ENCODE results near the gene YPEL1.
"Not testable (repeated sequence)": the region's sequence is repeated elsewhere in the genome, so short reads cannot be mapped to it uniquely, and the experiment has no call there.

YPEL1 gene

DNA sequence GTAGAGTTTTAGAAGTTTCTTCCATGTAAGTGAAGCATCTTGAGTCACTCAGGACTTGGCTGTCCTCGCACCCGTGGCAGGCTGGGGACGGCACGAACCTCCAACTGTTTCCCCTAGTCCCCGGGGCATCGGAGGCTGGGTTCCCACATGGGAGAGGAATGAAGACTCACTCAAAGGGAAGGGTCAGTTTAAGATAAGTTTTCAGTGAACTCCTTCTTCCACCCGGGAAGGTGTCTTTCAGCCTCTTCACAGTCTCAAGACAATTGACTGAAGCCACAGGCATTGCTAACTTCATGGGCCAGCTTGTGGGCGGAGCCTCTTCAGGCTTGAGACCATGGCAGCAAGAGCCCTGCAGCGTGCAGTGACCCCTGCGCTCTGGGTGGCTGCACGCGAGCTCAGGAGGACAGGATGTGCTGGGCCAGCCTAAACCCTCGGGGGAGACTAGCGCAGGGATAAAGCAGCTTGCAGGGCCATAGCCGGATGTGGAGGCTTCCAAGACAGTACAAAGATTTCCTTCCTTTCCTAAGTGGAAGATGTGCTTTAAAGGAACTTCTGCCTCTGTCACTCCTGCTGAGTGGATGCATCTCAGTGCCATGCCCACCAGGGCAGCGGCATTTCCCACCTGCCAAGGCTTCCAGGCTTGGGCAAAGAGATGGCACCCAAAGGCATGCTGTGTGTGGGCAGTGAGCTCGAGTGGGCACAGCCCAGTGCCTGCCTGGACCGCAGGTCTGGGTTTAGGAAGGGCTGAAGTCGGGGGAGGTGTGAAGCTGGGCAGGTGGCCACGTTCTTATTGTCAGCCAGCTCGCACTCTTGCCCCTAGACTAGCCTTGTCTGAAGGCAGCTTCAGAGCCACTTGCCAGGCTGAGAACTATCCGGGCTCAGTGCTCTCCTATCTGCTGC, 36.9 kb downstream of the YPEL1 start:
- no peak for DNase-seq

DNA sequence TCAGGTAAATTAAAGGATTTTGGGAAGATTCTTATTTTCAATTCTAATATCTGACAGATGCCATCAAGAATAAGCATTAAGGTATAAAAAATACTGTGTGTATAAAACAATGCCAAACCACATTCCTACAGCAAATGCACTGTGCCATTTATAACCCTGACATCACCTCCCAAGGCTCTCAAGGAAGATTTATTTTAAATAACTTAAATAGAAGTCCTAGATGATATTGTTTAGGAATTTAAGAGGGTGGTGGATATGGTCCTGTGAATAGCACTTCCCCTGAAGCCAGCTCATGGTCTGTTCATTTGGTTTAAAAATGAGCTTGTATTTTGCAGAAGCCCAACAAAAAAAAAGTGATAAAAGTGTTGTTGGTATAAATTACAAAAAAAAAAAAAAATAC, 37.7 kb downstream of the YPEL1 start:
- no peak for DNase-seq

DNA sequence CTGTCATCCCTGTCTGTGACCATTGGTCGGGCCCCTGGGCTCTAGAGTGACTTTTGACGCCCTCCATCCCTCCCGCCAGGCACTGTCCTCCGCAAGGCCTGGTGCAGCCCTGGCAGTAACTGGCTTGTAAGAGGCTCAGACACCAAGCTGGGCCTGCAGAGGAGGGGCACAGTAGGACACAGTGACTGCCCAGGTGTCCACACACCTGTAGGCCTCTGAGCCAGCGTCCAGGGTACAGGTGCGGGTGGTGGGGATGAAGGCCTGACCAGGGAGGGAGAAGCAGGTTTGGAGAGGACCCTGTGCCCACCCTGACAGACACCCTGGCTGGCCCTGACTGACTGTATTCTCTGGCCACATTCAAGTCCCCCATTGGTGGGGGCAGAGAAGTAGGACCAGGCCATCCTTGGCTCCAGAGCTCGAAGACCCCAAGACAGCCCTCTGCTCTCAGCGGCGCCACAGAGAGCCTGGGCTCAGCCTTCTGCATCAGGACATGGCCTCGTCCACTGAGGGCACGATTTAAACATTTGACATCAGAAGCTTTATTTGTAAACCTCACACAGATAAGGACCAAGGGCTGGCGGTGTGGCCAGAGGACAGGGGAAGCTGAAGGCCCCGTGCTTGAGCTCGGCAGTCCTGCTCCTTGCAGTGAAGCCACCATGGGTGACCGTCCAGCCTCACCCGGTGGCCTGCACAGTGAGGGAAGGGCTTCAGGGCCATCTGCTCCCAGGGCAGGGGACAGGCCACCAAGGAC, 38.4 kb downstream of the YPEL1 start:
- no peak for DNase-seq

DNA sequence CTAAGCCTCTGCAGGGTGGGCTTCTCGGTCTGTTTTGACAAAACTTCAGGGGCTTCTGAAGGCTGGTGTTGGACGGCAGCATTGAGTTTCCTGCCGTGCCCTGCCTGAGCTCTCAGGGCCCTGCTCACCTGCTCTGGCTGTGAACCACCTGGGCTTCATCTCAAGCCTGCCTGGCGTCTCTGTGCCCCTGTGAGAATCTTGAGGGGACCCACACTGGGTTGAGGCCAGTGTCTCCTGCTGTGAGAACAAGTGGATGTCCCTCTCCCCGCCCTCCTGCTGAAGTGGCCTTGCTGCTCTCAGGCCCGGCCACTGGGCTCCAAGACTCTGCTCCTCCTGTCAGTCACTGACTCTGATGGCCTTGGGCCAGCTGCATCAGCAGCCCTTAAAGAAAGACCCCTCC, 39.5 kb downstream of the YPEL1 start:
- DNase-seq: no peak

DNA sequence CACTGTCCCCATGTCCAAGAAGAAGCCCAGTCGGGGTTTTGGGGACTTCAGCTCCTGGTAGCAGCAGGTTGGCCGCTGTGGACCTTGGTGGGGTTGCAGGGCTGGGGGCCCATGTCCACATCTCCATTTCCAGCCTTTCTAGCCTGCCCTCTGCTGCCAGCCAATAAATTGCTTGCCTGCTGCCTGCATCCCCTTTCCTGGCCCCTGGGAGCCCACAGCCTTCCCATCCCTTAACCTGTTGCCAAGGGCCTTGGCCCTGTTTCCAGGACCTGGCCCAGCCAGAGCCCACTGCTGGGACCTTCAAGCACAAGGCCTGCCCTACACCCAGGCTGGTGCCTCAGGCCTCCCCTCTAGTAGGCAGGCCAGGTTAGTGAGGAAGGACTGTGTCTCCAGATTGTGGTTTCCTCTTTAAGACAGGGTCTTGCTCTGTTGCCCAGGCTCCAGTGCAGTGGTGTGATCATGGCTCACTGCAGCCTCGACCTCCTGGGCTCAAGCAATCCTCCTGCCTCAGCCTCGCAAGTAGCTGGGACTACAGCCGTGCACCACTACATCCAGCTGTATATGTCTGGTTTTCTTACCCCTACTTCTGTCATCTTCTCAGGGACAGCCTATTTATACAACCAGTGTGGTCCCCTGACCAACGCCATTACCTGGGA, 40.0 kb downstream of the YPEL1 start:
- no peak for DNase-seq

DNA sequence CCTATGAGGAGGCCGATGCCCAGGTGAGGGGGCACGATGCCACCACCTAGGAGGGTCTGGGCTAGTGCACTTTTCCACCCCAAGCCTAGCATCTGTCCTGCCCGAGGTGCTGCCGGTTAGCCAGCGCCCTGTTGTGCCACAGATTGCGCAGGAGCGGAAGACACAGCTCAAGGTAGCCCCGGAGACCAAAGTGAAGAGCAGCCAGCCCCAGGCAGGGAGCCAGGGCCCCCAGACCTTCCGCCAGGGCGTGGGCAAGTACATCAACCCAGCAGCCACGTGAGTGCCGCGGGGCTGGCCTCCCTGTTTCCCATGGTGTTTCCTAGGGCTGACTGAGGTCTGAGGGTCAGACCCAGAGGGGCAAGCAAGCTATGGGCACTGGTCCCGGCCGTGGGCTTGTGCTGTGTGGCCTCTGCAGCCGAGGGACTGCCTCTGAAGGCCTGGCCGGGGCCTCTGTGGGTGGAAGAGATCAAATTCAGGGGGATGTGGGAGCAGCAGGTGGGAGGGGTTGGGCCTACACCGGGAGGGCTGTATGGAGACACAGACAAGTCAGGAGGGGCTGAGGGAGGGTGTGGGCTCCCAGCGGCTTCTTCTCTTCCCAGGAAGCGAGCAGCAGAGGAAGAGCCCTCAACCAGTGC, 40.7 kb downstream of the YPEL1 start:
- DNase-seq: no peak

DNA sequence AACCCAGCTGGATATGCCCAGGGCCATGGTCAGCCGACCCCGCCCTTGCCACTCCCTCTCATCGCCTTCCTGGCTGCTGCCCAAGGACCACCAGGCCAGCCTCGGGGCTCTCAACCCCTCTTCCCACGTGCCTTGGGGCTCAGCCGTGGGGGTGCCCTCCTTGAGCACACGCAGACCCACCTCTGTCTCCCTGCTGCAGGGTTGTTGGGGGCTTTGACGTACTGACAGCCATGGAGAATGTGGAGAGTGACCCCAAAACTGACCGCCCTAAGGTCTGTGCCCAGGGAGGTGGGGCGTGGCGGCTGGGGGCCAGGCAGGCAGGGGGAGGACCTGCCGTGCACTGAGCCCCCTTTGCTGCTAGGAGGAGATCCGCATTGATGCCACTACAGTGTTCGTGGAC, 41.2 kb downstream of the YPEL1 start:
- no peak for DNase-seq

DNA sequence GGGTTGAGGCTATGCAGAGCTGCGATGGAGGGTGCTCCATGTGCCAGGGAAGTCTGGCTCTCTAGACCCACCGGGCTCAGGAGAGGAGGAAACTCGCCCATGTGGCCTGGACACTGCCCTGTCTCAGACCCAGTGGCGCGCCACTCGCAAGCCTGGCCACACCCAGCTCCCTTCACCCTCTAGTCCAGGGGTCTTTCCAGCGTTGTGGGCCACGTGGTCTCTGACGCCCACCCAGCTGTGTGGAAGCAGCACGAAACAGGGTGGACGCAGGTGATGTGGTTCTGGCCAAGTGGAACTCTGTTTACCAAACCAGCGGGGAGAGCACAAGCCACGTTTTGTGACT, 41.6 kb downstream of the YPEL1 start:
- no peak for DNase-seq

DNA sequence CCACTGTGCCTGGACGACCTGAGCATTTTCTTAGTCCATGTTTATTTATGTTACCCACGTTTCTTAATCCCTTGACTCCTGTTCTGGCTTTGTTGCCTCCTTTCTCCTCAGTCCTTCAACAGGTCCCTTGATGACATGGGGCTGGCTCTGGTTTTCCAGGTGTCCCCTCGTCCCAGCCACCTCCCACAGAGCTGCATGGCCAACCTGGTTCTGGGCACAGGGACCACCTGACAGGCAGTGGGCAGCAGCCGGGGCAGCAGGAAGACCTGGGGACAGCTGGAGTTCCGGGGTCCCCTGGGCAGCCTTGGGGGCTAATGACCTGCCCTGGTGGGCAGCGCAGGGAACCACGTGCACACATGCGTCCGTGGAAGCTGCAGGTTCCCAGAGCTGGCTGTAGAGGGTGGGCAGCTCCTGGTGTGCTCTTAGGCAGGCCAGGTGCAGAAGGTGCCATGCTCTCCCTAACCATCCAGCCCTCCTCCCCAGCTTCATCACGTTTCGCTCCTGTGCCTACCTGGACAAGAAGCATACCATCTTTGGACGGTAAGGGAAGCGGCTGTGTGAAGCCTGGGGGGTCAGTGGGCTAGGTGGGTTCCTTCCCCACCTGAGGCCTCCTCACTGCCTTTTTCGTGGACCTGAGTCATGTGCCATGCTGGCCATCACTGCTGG, 42.1 kb downstream of the YPEL1 start:
- DNase-seq: no peak

DNA sequence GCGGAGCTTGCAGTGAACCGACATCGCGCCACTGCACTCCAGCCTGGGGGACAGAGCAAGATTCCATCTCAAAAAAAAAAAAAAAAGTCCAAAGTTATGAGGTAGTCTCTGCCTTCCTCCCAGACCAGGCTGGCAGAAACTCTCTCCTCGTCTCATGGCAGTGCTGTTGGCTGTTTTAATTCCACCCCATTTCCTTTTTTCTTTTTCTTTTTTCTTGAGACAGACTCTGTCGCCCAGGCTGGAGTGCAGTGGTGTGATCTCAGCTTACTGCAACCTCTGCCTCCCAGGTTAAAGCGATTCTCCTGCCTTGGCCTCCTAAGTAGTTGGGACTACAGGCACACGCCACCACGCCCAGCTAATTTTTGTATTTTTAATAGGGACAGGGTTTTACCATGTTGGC, 42.7 kb downstream of the YPEL1 start:
- not testable (repeated sequence) for DNase-seq

DNA sequence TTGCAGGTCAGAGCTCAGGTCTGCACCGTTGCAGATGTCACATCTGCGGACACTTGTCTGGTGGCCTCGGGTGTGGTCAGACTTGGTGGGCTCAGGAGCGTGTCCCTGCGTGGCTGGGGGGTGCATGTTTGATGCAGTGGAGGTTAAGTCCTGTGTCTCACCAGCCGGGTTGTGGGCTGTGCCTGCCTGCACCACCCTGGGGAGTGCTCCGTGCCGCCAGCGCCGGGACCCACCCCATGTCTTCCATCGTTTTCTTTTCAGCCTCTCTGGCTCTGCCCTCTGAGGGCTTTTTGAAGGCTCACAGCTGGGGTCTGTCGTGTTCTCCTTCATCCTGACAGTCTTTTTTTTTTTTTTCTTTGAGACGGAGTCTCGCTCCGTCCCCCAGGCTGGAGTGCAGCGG, 43.8 kb downstream of the YPEL1 start:
- no peak for DNase-seq

DNA sequence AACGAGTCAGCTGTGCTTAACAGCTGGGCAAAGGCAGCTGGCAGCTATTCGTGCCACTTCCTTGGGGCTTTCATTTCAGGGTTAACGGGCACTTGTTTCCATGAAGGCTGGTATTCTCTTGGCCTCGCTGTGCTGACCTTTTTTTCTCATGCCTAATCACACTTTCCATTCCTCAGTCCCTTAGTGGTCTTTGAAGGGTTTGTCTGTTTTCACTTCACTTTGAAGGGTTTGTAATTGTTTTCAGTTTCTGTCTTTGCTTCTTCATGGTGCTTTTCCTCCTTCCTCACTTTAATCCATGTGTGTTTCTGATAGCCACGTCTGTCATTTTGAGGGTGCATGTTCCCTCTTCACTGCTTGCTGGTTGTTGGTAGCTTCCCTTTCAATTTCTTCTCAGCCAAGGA, 45.2 kb downstream of the YPEL1 start:
- DNase-seq: no peak

DNA sequence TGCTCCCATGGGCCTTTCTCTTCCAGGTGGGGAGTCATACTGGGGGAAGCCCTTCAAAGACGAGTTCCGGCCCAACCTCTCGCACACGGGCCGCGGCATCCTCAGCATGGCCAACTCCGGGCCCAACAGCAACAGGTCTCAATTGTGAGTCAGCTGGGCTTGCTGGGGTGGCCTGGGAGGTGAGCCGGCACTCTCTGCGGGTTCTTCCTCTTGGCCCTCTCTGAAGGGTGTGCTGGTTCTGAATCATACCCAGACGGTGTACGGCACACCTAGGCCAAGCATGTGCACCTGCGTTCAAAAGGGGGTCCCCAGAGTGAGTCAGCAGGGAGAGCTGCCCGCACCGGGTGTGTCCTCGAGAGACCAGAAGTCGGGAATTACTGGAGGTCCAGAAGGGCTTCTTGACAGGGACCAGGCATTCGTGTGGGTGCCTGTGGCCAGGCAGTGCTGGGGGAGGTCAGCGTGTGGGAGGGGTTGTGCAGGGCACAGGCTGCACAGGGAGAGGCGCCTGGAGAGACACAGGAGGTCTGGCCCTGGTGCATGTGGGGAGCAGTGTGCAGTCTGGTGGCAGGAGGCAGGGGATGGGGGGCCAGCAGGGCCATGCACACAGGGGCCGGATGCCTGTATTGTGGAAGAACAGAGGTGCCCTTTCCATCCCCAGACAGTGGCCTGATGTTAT, 46.8 kb downstream of the YPEL1 start:
- DNase-seq: no peak

DNA sequence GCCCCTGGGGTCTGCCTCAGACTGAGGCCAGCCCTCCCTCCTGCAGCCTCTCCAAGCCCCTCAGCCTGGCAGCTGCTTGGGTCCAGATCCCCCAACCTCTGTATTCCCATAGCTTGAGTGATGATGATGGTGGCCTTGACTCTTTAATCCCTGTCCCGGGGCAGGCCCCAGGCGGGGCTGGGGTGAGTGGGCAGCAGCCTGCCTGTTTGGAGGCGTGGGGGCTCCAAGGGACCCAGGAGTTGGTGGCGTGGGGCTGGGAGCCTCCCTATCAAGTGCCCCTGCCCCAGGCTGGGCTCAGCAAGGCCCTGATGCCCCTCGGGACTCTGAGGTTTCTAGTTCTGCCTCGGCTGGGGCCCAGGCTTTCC, 47.3 kb downstream of the YPEL1 start:
- no peak for DNase-seq

DNA sequence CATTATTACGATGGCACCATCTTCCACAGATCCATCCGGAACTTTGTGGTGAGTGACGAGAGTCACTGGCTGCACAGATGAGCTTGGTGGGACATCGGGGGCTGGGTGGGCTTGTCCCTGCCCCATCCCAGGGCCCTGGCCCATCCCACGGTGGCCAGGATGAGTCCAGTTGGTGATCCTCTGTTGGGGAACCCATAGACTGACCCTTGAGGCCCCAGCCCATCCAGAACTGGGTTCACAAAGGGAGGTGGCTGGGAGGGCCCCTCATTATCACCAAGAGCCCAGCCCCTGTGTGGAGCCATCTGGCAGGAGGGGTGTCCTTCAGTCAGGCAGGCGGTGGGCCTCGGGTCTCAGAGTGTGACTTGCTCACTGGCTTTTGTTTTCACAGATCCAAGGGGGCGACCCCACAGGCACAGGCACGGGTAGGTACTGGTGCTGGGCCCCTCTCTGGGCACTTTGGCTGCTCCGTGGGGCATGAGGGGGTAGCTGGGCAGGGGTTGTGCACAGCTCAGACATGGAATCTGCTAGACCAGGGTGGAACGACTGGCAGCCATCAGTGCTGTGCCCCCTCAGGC, 47.8 kb downstream of the YPEL1 start:
- no peak for DNase-seq

DNA sequence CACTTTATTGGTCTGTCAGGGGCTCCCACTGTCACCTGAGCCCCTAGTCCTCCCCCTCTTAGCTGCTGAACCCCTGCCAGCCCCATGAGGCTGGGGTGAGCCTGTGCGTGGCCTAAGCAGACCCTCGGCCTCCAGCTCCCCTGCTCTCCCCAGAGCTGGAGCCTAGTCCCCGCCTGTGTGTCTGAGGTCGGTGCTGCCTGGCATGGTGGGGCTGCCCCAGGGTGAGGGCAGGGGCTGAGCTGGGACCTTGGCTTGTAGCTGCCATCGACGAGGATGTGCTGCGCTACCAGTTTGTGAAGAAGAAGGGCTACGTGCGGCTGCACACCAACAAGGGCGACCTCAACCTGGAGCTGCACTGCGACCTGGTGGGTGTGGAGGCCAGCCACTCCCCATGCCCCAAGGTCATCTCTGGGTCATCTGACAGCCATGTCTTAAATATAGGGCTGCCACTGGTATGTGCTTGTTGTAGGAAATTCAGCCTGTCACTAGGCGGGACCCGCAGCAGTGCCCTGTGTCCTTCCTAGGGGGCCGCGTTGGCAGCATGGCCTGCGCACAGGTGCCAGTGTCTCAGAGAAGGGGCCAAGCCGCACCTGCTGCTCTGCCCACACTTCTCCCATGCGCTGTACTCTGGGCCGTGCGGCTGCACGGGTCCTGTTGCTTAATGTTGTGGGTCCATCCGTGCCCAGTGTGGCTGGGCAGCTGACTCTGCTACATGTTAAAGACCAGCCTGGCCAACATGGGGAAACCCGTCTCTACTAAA, 48.8 kb downstream of the YPEL1 start:
- no peak for DNase-seq

DNA sequence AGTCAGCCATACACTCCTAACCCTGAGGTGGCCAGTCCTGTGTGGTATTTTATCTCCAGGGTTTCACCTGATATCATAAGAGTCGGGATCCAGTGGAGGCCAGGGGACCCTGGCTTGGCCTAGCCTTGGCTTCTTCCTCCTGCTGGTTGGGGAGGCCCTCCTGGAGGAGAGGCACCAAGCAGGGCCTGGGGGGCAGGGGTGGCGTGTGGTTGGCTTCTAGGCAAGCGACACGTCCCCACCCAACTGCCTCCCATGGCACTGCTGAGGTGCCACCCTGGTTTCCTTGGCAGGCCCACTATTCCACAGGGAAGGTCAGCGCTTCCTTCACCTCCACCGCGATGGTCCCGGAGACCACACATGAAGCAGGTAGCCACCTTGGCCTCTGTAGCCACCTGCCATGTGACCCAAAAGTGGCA, 49.4 kb downstream of the YPEL1 start:
- no peak for DNase-seq

DNA sequence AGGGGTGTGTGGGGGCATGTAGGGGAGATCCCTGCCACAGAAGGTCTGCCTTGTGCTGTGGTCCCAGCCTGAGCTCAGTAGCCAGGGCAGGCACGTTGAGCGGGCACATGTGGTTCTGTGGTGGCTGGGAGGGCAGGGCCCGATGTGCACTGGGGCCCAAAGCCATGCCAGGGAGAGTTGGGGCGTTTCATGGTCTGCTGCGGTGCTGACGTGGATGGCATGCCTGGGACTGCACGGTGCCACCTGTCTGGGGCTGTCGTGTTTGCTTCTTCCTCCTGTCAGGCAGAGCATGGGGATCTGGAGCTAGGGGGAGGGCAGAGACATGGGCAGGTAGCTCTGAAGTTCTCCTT, 50.5 kb downstream of the YPEL1 start:
- no peak for DNase-seq

DNA sequence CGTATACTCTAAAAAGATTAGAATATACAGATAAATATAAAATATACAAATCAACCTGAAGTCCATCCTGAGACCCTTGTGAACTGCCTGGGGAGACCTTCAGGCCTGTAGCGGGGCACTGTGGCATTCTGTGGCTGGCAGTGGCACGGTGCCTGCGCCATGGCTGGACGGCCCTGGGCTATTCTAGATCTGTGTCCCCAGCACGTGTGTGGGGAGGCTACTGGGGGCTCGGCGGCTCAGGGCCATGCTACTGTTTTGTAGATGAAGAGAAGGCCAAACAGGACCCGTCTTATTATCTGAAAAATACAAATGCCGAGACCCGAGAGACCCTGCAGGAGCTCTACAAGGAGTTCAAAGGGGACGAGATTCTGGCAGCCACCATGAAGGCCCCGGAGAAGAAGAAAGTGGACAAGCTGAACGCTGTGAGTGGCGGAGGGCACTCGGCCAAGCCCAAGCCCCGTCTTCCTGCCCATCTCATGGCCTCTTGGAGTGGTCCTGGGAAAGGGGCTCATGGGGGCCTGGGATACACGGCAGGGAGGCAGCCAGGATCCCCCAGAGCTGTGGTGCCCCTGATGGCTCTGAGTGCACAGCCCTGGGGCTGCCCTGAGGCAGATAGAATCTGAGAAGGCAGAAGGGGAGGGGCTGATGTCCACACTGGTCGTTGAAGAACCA, 51.0 kb downstream of the YPEL1 start:
- DNase-seq: no peak

DNA sequence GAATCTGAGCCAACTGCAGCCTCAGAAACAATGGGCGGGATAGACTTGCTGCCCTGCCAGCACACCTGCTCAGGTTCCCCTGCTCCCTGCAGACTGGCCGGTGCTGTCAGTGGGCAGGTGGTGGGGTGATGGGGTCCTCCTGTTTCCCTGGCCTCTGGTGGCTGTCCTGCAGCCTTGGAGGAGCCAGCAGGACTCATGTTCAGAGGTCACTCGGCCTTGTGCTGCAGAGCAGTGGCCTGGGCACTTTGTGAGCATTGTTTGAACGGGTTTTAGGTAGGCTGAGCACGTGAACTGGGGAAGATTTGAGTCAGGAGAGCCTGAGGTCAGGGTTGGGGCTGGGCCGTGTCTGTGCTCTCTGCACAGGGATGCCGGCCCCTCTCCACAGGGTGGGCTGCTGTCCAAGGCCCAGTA, 52.2 kb downstream of the YPEL1 start:
- no peak for DNase-seq

All from hematopoietic multipotent progenitor cell treated with erythropoietin and hydrocortisone succinate and interleukin-3 and kit ligand, for 4 days (in vitro differentiated cells).